GM19452 (cell line): ENCODE results near the gene NUFIP1.
"Not testable (repeated sequence)": the region's sequence is repeated elsewhere in the genome, so short reads cannot be mapped to it uniquely, and the experiment has no call there.

Experiments
- ATAC-seq: cut with Tn5 transposase; IDR thresholded peaks from one replicate; pipeline ENCODE4 v1.9.1; 2021; ENCODE audit not compliant: unreplicated experiment

NUFIP1 gene

DNA sequence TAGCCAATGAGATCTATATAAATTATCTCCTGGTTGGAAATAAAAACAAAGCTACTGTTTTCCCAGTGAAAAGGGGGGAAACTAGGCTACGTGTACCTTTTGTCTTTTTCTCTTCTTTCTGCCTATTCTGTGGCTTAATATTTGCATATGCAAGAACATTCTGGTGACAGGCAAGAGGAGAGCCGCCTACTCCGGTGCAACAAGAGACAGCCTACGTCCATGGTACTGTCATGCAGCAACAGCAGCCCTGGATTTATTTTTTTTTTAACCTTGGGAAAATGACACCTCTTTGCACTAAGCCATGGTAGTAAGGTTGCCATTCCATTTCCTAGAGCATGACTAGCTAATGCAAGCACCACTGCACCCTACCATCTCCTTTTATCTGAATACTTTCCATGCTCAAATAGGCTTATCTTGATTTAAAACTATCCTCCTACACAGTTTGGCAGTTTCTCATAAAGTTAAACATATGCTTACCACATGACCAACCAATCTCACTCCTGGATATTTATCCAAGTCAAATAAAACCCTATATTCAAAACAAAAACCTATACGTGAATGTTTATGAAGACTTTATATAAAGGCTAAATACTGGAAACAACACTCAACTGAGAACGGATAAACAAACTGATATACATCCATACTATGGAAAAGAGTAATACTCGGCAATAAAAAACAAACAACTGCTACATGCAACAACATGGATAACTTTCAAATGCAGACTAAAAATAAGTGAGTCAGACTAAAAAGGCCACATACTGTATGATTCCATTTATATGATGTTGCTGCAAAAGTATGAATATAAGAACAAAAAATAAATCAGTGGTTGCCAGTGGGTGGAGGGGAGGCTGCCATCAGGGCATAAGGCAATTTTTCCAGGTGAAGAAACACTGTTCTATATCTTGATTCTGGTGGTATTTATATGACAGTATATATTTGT lies 17.3 kb downstream of the NUFIP1 start:
- no peak for ATAC-seq

DNA sequence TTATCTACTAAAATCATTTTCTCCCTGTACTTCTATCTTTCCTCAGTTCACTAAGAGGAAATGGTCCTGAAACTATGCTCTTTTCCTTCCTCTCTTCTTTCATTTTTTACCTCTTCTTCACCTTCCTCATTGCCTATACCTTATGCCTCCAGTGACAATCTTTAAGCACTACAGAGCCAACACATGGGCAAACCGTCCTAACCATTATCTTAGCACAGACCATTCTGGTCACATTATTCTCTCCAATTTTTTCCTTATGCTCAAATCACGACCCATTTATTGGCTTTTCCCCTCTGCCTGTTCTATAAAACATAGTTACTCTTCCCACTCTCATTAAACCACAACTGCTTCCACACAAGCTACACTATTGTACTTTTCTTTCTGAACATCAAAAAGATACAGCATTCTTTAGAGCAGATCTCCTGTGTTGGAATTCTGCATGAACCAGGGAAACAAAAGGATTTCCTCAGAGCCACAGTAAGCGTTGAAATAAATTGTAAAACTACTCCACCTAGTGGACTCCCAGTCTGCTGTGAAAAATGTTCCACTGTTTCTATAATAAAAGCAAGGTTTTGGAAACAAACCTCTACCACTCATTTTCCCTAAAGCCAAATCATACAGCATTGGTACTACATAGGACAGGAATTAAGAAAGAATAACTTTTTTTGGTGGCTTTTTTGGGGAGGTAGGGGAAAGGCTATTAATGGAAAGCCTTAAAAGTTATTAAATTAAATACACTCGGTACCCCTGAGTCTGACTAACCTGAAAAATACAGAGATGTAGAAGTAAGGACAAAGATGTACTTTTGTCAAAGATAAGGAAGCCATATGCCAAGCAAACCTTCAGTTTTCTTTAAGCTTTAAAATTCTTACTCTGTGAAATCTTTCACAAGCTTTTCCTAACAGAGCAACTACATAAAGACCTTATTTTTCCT lies 19.5 kb downstream of the NUFIP1 start:
- no peak for ATAC-seq

DNA sequence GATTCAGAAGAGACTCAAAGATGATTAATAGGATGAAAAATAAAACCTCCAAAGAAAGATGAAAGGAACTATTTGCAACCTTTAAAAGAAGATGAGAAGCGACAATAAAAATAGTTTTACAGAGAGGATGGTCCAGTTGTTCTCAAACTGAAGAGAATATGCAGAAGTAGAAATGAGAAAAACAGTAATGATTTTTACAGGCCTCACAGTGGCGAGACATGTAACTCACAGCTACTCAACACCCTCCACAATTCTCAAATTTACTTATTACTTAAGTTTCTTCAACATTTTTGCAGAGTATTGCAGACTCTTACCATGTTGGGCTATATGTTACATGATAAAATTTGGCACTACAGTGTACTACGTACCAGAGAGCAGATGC lies 20.8 kb downstream of the NUFIP1 start:
- no peak for ATAC-seq

DNA sequence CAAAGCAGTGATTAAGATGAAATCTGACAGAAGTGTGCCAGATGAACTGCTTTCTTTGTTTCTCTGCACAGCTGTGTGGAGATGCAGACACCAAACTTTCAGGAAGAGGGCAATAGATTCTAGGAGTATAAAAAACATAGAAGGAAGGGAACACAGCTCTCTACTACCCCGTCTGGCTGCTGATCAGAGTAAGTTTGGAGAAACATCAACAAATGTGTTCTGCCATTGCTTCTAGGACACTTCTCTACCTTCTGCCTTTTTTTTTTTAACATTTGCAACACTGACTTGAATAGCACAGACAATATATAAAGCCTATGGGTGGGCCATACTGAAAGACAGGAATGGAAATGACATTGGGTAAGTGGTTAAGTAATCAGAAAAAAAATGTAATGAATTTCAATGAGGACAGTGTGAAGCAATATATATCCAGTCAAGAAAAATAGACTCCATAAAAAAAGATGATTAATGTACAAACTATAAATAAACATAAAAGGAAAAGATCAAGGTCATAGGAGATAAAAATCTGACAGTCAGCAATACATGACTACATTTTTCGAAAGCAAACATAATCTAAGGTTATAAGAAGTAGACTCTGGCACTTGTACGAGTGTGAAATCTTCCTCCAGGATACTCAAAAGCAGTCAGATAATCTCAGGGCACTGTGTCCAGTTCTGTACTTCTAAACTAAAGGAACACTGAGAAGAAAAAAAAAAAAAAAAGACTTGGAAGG lies 21.4 kb downstream of the NUFIP1 start:
- no peak for ATAC-seq

GRCh38 chr13:44961997-44962396 lies 27.3 kb downstream of the NUFIP1 start:
- ATAC-seq, result no peak

GRCh38 chr13:44955406-44955805 lies 33.9 kb downstream of the NUFIP1 start:
- ATAC-seq, result no peak

GRCh38 chr13:44954224-44954623 lies 35.0 kb downstream of the NUFIP1 start:
- ATAC-seq, result no peak

- no peak for ATAC-seq
Observed at GRCh38 chr13:44952671-44953070, 36.6 kb downstream of the NUFIP1 start.

DNA sequence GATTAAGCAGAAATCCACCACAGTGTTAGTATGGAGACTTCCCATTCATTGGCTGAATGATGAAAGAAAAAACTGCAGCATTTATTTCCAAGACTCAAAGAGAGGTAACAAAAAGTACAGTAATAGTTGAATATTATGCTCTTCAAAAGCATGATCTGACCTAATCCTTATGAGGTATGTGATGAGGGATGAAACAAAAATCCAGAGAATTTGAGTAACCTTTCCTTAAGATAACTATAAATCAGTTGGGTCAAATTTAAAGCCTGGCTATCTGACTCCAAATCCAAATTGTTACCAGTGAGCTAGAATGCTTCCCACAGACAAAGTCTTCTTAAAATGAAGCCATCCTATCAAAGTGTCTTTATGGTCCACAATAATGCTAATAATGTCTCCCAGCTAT lies 38.1 kb downstream of the NUFIP1 start:
- no peak for ATAC-seq

GRCh38 chr13:44943411-44943810 lies 45.9 kb downstream of the NUFIP1 start:
- not testable (repeated sequence) for ATAC-seq

GRCh38 chr13:44938854-44939253 lies 50.4 kb downstream of the NUFIP1 start:
- ATAC-seq, result no peak

GRCh38 chr13:44936246-44936645 lies 53.0 kb downstream of the NUFIP1 start:
- no peak for ATAC-seq

DNA sequence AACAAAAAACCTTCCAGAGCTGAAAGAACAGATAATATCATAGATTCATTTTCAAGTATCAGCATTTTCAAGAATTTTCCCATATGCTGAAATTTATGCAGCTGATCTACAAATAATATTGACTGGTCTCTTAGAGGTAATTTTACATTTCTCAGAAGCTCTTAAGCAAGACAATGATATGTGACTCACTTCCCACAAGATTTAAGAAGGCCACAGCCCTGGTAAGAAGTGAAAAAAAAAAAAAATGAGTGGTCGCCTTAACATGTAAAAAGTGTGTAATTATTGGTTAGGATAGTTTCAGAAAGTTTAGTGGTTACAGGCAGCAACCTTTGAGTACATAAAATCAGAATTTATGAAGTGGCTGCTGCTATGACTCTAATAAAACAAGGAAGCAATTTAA lies 54.5 kb downstream of the NUFIP1 start:
- ATAC-seq, result no peak

- no peak for ATAC-seq
Observed at GRCh38 chr13:44932850-44933251, 56.4 kb downstream of the NUFIP1 start.

GRCh38 chr13:44932171-44932849 lies 57.0 kb downstream of the NUFIP1 start:
- no peak for ATAC-seq

- no peak for ATAC-seq
Observed at GRCh38 chr13:44930963-44931623, 58.2 kb downstream of the NUFIP1 start.

GRCh38 chr13:44930280-44930679 lies 59.0 kb downstream of the NUFIP1 start:
- ATAC-seq, result no peak

GRCh38 chr13:44929692-44930091 lies 59.6 kb downstream of the NUFIP1 start:
- no peak for ATAC-seq

DNA sequence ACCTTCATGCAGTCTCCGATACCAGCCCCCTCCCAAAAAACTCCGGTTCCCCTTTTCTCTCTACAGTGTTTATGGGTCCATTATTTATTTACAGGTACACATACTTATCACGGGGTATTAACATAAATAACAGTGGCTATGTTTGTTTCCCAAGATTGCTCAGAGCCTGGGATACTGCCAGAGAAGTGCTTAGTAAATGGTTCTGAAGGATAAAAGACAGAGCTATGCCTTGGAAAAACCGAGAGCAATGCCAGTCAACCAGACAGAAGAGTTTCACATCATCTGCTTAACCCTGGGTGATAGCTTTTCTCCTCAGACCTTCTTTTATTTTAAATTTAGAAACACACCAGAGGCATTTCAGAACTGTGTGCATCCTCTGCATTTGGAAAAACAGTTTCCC lies 61.3 kb downstream of the NUFIP1 start:
- no peak for ATAC-seq
